ENCODE measurements around the gene NPHP3. TPM values are rescaled to one million over a fixed set of nuclear protein-coding genes. Genes with fewer than 3 reads are reported as not detected.

The NPHP3 gene
- total RNA-seq, result 29.5 and 31.5 TPM in 2 replicates

GRCh38 chr3:132722165-132723023, at the start of gene NPHP3:
NPHP3 (minus strand) TSS chr3:132722409; CDS start chr3:132722355, 54 bp downstream.

GRCh38 chr3:132660052-132660810, 62.0 kb downstream of the NPHP3 start, which contains the start of gene UBA5:
UBA5 (plus strand) TSS chr3:132660329; CDS start chr3:132660538, 209 bp downstream.

GRCh38 chr3:132659365-132660051, 62.7 kb downstream of the NPHP3 start, which contains the start of gene ACAD11:
ACAD11 (minus strand) TSS chr3:132659809; CDS start chr3:132659751, 58 bp downstream.

Other genes with a start within 250 kb of the NPHP3 start
- gene ACKR4, start 125.1 kb downstream of the NPHP3 start, total RNA-seq, result 1.5 and 2.1 TPM in 2 replicates
- gene ACAD11, start 62.6 kb downstream of the NPHP3 start, total RNA-seq, result 54.6 and 68.4 TPM in 2 replicates
- 49.0 and 52.1 TPM in 2 replicates for gene UBA5, start 62.1 kb downstream of the NPHP3 start, total RNA-seq